ENCODE measurements around the gene FKBP1A.

Gene FKBP1A

GRCh38 chr20:1388741-1389483 lies 3.9 kb downstream of the FKBP1A start:
- peak overlapping the region in 1 of 2 experiments; percentile 42; a peak in 2 of 4 replicates for H3K4me3 ChIP-seq (ENCODE audit: low read depth in 1 of 2, low read length in 2 of 2)
- TF ChIP-seq EZH2 (IDR thresholded peaks at IDR 0.05; ENCODE audit: borderline replicate concordance, low read depth, low read length, severe bottlenecking): no peak
- DNase-seq: peak; percentile 43
- H3K4me2 ChIP-seq (ENCODE audit: insufficient read depth, low read length): peak overlapping the region; percentile 86
- H3K27me3 ChIP-seq (ENCODE audit: insufficient read depth, low read length, poor library complexity): no peaks in the 10 kb centered on the region
- H3K79me2 ChIP-seq (ENCODE audit: insufficient read depth, low read length): peaks cover 93% of the 10 kb centered on the region
- no peak overlapping the region for H2AFZ ChIP-seq (ENCODE audit: low read depth, low read length)
- peaks cover 33% of the 10 kb centered on the region for H3K36me3 ChIP-seq (ENCODE audit: insufficient read depth, low read length)
- H3K9ac ChIP-seq (ENCODE audit: low read depth, low read length): peak overlapping the region; percentile 37
- ATAC-seq (ENCODE audit: insufficient read depth, low read depth): peak; percentile 52
- peak overlapping the region; percentile 68 for H3K27ac ChIP-seq (ENCODE audit: low read length)
- H4K20me1 ChIP-seq (ENCODE audit: insufficient read depth, low read length): peaks cover 80% of the 10 kb centered on the region
- peaks cover 54% of the 10 kb centered on the region for H3K4me1 ChIP-seq (ENCODE audit: insufficient read depth, low read length)
- H3K9me3 ChIP-seq (ENCODE audit: insufficient read depth, low read length, severe bottlenecking): no peaks in the 10 kb centered on the region

GRCh38 chr20:1388253-1388652 lies 4.6 kb downstream of the FKBP1A start:
- peaks cover 48% of the 10 kb centered on the region for H3K4me1 ChIP-seq (ENCODE audit: insufficient read depth, low read length)

GRCh38 chr20:1386323-1386722 lies 6.5 kb downstream of the FKBP1A start:
- Histone ChIP-seq H3K36me3 (ENCODE audit: insufficient read depth, low read length) (peaks cover 46% of the 10 kb centered on the region), H4K20me1 (ENCODE audit: insufficient read depth, low read length) (peaks cover 93% of the 10 kb centered on the region), H3K4me1 (ENCODE audit: insufficient read depth, low read length) (peaks cover 35% of the 10 kb centered on the region)

More at GRCh38 chr20:1388253-1388652, 4.6 kb downstream of the FKBP1A start:
- peak overlapping the region; percentile 86 for H3K4me2 ChIP-seq (ENCODE audit: insufficient read depth, low read length)
- no peak for TF ChIP-seq EZH2 (IDR thresholded peaks at IDR 0.05; ENCODE audit: borderline replicate concordance, low read depth, low read length, severe bottlenecking)
- TF ChIP-seq, protein P1, sequence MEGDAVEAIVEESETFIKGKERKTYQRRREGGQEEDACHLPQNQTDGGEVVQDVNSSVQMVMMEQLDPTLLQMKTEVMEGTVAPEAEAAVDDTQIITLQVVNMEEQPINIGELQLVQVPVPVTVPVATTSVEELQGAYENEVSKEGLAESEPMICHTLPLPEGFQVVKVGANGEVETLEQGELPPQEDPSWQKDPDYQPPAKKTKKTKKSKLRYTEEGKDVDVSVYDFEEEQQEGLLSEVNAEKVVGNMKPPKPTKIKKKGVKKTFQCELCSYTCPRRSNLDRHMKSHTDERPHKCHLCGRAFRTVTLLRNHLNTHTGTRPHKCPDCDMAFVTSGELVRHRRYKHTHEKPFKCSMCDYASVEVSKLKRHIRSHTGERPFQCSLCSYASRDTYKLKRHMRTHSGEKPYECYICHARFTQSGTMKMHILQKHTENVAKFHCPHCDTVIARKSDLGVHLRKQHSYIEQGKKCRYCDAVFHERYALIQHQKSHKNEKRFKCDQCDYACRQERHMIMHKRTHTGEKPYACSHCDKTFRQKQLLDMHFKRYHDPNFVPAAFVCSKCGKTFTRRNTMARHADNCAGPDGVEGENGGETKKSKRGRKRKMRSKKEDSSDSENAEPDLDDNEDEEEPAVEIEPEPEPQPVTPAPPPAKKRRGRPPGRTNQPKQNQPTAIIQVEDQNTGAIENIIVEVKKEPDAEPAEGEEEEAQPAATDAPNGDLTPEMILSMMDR (IDR thresholded peaks at IDR 0.05; ENCODE audit: borderline replicate concordance, extremely low read depth, low read length, poor library complexity, severe bottlenecking): no peak
- H3K9me3 ChIP-seq (ENCODE audit: insufficient read depth, low read length, severe bottlenecking): no peaks in the 10 kb centered on the region
- H3K36me3 ChIP-seq (ENCODE audit: insufficient read depth, low read length): peaks cover 36% of the 10 kb centered on the region
- H3K27me3 ChIP-seq (ENCODE audit: insufficient read depth, low read length, poor library complexity): no peaks in the 10 kb centered on the region
- H3K9ac ChIP-seq (ENCODE audit: low read depth, low read length): peak overlapping the region; percentile 37; the same call in 1 of the 2 replicates
- no peak for DNase-seq
- peaks cover 87% of the 10 kb centered on the region for H4K20me1 ChIP-seq (ENCODE audit: insufficient read depth, low read length)
- peak overlapping the region; percentile 68 for H3K27ac ChIP-seq (ENCODE audit: low read length)
- H3K4me3 ChIP-seq (ENCODE audit: low read depth in 1 of 2, low read length in 2 of 2): peak overlapping the region in 1 of 2 experiments; percentile 42; a peak in 2 of 4 replicates
- H2AFZ ChIP-seq (ENCODE audit: low read depth, low read length): no peak overlapping the region
- ATAC-seq (ENCODE audit: insufficient read depth, low read depth): no peak
- peaks cover 98% of the 10 kb centered on the region for H3K79me2 ChIP-seq (ENCODE audit: insufficient read depth, low read length)

More at GRCh38 chr20:1386323-1386722, 6.5 kb downstream of the FKBP1A start:
- H2AFZ ChIP-seq (ENCODE audit: low read depth, low read length): no peak overlapping the region
- H3K9ac ChIP-seq (ENCODE audit: low read depth, low read length): no peak overlapping the region
- no peak overlapping the region for H3K27ac ChIP-seq (ENCODE audit: low read length)
- H3K27me3 ChIP-seq (ENCODE audit: insufficient read depth, low read length, poor library complexity): no peaks in the 10 kb centered on the region
- no peak for TF ChIP-seq EZH2 (IDR thresholded peaks at IDR 0.05; ENCODE audit: borderline replicate concordance, low read depth, low read length, severe bottlenecking)
- TF ChIP-seq, protein P1 (IDR thresholded peaks at IDR 0.05; ENCODE audit: borderline replicate concordance, extremely low read depth, low read length, poor library complexity, severe bottlenecking): no peak
- peaks cover 100% of the 10 kb centered on the region for H3K79me2 ChIP-seq (ENCODE audit: insufficient read depth, low read length)
- no peak for ATAC-seq (ENCODE audit: insufficient read depth, low read depth)
- no peak overlapping the region for H3K4me2 ChIP-seq (ENCODE audit: insufficient read depth, low read length)
- no peaks in the 10 kb centered on the region for H3K9me3 ChIP-seq (ENCODE audit: insufficient read depth, low read length, severe bottlenecking)
- DNase-seq: no peak
- no peak overlapping the region for H3K4me3 ChIP-seq (ENCODE audit: low read depth in 1 of 2, low read length in 2 of 2)

All from DND-41 (cell line).